HuH-7.5 (cell line): ENCODE measurements around the gene MGMT.
"Not testable (repeated sequence)": the region's sequence is repeated elsewhere in the genome, so short reads cannot be mapped to it uniquely, and the experiment has no call there.

ENCODE experiments used
- DNase-seq: peaks from one replicate; pipeline ENCODE4 v3.0.0; 2011; ENCODE audit warnings: low spot score

MGMT gene

DNA sequence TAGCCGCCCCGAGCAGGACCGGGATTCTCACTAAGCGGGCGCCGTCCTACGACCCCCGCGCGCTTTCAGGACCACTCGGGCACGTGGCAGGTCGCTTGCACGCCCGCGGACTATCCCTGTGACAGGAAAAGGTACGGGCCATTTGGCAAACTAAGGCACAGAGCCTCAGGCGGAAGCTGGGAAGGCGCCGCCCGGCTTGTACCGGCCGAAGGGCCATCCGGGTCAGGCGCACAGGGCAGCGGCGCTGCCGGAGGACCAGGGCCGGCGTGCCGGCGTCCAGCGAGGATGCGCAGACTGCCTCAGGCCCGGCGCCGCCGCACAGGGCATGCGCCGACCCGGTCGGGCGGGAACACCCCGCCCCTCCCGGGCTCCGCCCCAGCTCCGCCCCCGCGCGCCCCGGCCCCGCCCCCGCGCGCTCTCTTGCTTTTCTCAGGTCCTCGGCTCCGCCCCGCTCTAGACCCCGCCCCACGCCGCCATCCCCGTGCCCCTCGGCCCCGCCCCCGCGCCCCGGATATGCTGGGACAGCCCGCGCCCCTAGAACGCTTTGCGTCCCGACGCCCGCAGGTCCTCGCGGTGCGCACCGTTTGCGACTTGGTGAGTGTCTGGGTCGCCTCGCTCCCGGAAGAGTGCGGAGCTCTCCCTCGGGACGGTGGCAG, at the start of gene MGMT:
Gene MGMT, plus strand, starts transcription at position 539 of the 656 bp plus-strand sequence.
- DNase-seq, result peak; percentile 68

DNA sequence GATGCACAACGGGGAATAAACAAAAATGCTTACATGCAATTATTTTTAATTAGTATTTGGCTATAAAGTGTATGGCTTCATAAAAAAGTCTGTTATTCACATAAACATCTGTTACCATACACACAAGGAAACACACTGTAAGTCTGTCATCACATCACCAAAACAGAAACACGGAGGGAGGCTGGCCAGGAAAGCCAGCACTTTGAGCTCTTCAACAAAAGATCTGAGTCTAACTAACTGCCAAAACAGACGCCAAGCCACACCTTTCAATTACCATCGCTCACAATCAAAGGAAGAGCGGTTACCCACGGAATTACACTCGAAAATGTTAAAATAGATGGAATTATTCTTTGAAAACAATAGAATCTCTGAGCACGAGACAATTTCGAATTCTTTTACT, 49.2 kb upstream of the MGMT start:
- DNase-seq, result no peak

DNA sequence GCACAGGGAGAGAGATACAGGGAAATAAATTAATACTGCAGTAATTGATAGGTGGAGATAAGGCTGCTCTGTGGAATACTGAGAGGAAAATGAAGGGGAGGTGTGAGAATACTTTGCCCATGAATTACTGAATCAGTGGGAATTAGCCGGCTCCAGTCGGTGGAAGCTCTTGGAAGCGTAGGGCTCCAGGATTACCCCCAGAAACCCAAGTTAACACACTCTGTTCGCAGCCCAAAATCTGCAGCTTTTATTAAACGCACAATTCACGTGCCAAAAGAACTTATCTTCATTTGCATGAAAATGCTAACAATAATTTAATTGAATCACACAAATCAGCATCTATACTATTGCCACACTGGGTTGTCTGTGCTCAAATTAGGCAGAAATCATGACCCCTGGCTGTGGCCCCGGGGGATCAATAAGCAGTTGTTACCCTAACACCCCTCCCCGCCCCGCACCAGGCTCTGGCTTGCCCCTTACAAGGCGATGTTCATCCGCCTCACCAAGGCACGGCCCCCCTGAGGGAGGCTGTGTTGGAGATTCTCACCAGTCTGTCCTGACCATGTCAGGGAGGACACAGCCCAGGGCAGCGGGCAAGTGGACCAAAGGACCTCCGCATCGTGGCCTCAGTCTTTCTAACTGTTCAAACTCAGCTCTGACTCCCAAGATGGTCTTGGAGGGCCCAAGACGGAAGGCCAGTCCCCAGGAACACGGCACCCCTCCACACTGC, 48.4 kb upstream of the MGMT start:
- DNase-seq, result no peak

DNA sequence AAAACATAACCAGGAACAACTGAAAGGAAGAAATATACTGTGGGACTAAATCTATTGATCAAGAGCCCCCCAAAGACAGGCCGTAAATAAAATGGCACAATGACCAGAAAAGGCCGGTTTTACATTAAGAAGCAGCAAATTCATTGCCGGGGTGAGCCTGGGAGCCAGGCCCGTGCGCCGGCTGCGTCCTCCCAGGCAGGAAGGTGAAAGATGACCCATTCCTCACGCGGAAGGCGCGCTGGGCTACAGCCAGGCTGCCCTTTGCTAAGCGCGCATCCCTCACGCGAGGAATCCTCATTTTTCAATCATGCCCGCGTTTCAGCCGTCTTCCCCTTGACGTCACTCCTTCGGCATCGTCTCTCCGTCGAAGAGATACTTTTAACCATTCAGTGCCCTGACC, 47.6 kb upstream of the MGMT start:
- no peak for DNase-seq

DNA sequence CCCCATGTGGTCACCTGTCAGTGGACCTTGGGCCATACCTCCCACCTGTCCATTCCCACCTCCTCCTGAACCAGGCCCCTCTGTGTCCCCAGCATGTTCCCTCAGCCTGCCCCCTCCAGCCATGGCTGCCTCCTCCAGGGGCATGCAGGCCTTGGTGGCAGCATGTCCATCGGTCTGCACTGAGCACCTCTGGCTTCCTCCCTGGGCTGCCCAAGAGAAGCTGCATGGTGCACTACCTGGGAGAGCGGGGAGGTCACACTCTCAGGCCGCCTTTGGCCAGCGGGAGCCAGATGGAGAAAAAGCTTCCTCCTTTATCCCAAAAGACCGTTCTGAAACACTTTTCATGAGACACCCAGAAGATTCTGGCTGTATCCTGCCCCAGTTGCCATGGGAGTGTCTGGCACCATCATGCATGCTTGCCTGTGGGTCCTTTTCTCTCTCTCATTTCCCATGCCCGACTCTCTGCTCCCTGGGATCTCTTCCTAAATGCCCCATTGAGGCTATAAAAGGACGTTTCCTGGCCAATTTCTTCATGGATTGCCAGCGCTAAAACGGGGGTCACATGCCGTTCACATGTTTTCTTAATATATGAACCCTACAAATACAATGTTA, 45.5 kb upstream of the MGMT start:
- DNase-seq, result no peak

DNA sequence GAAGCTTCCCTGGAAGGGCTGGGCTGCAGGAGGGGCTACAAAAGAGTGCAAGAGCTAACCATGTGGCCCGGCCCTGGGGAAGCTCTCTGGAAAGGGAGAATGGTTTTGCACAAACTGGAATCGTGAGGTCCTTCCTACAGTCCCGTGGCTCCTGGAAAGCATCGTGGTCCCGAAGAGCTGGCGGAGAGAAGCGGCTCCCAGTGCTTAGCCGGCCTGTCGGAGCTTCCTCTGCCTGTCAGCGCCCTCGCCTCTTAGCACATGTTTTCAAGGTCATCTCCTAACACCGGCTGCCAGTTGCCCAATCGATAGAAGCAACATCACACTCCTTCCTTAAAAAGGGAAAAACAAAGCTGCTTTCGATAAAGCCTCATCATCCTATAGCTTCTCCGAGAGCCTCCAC, 42.1 kb upstream of the MGMT start:
- DNase-seq, result no peak

DNA sequence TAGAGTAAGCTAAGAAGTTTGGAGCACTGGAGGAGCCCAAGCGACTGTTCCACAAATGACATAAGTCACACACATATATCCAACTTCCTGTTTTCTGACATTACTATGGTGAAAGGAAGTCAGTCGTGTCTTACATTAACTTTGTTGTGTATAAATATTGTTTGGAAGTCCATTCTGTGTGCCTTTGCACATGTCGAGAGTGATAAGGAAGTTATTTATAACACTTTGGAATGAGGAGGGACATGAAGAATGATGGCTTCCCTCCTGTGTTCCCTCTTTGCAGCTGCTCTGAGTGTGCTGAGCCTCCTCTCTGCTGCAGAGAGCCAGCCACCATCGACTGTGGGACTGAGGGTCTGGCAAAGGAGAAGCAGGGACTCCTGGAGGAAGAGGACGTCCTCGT, 40.4 kb upstream of the MGMT start:
- DNase-seq, result no peak

DNA sequence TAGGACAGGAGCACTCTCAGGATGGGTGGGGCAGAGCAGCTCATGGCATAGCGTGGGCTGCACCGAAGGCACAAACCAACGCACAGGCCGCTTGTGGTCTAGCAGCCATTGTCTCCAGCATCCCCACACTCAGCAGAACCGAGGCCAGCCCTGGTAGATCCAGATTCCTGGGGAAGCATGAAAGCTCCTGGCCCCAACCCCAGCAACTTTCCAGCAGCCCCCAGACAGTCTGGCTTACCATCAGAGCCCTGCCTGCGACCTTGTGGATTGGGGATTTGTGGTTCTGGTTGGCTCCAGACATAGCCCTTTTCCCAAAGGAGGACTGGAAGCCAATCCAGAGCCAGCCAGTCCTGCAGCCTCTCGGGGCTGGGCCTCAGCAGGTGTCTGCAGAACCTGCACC, 33.8 kb upstream of the MGMT start:
- DNase-seq, result no peak

DNA sequence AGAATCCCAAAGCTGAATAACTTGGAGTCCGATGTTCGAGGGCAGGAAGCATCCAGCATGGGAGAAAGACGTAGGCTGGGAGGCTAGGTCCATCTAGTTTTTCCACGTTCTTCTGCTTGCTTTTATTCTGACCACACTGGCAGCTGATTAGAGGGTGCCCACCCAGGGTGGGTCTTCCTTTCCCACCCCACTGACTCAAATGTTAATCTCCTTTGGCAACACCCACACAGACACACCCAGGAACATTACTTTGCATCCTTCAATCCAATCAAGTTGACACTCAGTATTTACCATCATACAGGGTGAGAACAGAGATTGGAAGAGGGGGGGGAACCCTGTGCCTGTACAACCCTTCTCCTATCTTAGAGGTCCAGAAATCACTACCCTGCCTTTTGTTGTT, 31.3 kb upstream of the MGMT start:
- not testable (repeated sequence) for DNase-seq

DNA sequence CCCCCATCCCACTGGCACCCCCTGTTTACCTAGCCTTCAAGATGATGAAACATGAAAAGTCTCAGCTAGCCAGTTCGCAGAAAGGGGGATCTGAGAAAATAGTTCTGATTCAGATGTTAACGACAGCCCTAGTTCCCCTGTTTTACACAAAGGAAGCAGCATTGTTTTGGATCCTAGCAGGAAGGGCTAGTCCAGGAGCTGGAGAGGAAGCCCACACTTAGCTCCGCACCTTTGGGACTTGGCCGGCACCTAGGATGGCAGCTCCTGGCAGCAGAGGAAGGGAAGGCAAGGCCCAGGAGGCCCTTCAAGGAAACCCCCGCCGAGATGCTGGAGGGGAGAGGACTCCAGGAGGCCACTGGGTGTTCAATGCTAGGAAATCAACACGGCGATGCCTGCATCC, 29.0 kb upstream of the MGMT start:
- DNase-seq, result no peak

DNA sequence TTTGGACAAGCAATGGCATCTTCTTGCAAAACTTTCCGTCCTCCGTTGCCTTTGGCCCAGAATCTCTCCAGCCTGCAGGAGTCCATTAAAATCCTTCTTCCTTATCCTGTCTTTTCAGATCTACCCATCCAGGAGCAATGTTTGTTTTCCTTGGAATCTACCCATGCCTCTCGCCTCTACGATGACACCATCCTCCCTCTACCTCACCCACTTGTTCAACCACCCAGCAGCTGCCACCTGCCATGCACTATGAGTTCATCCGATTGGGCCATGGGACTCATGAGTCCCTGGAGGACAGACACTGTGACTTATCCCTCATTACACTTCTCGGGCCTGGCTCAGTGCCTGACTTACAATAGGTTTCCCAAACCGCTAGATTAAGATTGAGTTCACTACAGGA, 26.8 kb upstream of the MGMT start:
- DNase-seq, result no peak

DNA sequence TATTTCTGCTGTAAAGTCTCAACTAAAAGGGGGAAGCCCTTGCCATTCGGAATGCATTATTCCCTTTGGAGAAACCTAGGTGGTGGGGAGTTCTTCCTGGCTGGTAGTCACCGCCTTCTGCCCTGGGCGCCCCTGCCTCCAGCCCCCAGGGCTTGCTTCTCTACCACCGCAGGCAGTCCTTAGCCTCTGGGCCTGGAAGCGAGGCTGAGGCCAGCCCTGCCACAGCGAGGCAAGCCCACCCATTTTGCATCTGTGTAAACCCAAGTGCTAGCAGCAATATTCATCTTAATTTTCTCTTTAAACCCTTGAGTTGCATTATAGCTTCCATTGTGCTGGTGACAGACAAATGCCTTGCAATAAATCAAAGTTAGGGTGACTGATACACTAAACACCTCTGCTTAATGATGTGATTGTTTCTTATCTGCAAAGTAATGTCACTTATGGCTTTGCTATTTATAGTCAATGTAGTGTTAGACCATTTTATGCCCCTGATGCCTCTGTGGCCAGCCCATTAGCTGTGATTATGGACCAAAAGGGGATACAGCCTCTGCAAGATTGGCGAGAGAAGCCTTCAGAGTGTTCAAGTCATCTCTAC, 26.2 kb upstream of the MGMT start:
- DNase-seq, result no peak

DNA sequence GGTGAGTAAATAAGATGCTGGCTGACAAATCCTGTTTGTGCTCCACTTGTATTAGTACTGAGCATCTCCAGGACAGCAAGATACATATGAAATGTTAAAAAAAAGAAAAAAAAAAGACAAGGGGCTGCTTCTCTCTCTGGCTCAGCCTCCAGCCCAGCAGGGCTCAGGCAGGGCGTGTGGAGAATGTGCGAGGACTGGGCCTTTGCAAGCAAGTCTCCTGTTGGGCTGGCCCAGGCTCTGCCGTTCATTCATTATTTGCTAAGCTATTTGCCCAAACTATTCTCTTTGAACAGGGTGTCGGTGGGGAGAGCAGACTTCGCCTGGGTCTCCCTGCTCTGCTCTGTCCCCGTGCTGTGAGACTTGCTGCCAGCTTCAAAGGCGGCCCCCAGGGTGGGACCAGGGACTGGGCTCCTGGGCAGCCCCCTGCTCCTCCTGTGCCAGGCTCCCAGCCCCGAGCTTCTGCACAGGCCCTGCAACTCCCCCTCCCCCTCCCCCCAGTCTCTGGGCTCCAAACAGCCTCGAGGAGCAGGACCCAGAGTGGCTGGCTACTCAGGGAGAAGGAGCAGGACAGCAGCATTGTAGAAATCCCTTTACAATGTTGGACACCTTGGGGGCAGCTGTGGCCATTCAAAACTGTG, 25.6 kb upstream of the MGMT start:
- DNase-seq, result no peak

DNA sequence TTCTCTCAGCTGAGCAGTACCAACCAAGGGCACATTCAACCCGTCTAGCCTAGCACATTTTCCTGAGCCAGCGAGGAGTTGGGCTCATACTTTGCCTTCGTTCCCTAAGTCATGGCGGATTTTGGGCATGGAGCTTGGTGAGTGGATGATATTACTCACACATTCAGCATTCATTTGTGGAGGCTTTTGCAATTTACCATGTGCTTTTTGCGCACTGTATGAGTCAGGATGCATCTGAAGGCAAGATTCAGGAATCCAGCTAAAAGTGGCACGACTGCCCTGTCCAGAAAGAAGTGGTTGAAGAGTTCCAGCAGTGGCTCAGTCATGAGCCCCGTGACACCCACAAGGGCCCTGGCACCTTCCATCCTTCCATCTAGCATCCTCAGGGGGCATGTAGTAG, 24.2 kb upstream of the MGMT start:
- DNase-seq, result no peak

DNA sequence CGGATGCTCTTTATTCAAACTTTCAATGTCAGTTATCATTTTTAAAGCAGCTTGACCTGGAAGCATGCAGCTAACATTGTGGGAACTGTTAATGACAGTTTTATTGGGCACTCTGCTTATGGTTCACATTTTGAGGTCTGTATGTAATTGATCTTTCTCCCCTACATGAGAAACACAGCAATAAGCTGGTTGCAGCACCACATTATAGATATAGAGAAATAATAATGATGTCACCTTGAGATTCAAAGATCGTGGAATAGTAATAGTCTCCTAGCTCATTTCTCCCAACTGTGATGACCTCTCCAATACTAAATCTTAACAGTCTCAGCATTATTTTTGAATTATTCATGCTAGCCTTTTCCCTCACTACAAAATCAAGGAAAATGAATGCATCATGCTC, 22.7 kb upstream of the MGMT start:
- no peak for DNase-seq

DNA sequence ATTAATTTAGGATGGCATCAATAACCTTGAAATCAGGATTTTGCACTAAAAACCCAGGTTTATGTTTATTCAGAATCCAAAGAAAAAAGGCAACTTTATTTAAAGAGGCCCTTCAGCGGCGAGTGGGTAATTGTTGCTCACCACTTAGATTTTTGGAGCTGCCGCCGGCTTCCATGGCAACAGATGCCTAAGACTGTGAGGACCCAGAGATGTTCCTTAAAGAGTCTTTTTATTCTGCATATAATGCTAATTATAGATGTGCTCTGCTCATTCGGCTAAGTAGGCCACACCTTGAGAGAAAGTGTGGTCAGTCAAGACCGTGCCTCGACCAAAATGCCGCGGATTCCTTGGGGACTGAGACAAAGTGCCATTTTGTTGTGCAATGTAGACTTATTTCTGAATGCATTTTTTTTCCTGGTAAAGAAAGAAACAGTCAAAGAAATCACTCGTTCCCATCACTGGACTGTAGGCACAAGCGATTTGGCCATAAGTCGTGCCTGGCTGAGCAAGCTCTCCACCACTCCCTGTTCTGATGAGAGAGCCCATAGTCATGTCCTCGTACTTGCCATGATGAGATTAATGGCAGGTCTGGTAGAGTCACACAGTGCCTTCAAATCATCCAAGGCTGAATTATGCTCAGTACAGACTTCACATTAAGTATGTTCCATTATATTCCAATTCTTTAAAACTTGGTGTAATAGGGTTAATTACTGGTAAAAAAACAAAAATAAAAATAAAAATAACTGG, 21.4 kb upstream of the MGMT start:
- DNase-seq, result no peak

DNA sequence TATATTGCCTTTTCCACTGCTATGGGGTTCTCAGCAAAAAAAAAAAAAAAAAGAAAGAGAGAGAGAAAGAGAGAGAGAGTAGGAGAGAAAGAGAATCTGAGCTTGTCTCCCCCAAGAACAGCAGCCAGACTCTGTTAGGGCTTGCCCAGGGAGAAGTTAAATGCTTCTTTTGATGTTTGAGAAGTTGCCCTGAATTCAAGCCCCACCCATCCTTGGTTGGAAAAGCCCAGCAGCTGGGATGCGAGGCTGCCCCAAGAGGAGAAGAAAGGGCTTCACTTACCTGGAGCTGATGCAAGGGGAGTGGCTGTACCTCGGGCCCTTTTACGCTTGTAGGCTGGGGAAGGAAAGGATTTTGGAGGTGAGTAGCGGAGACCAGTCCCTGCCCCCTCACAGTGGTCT, 20.9 kb upstream of the MGMT start:
- no peak for DNase-seq

DNA sequence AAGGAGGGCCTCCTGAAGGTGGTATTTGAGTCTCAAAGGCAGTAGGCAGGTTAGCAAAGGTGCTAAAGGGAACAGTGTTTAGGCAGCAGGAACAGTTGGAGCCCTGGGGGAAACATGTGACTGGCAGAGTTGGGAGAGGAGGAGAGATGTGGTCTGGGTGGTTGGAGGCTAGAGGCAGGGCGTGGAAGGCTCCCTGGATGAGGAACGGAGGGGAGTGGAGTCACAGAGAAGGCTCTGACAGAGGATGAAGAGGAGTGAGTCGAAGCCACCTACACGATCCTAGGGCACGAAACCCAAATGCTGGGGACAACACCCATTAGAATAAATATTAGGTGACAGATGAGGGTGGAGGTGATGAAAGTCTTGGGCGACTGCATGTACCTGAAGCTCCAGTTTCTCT, 19.6 kb upstream of the MGMT start:
- DNase-seq, result no peak

DNA sequence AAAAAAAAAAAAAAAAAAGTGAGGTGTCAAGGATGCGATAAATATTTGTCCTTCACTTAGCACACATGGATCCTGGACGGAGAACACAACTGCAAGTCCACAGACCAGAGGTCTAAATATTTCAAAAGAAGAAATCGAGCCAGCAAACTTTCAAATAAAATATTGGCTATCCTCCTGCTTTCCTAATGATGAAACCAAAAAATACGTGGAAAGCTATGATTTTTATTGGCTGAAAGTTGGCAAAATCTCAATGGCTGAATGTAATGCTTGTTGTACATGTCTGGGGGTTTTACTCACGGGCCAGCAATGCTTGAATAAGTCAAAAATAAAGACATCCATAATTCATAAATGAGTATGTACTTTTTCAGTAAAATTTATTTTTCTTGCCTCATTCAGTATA, 19.0 kb upstream of the MGMT start:
- DNase-seq, result no peak

DNA sequence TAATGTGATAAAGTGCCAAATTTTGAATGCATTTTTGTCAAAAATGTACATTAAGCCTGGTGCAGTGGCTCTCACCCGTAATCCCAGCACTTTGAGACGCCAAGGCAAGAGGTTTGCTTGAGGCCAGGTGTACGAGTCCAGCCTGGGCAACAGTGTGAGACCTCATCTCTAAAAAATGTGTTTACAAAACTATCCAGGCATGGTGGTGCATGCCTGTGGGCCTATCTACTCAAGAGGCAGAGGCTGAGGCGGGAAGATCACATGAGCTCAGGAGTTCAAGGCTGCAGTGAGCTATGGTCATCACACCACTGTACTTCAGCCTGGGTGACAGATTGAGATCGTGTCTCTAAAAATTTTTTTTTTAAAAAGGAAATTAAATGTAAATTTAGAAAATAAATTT, 18.5 kb upstream of the MGMT start:
- no peak for DNase-seq

DNA sequence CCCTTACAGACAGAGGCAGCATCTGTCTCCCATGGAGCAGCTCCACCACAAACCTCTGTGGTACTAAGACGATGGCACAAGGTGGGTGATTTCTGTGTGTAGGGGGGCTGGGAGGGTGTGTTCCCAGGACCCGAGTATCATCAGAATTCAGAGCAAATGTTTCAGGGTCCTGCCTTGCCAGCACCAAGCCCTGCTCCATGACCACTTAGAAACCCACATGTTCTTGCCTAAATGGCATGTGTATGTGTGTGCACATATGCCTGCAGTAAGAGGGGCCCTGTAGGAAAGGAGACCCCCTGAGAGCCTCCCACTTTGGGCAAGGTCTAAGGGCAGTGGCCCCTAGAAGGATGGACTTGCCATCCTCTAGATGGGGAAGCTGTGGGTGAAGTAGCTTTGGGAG, 17.1 kb upstream of the MGMT start:
- DNase-seq, result no peak

DNA sequence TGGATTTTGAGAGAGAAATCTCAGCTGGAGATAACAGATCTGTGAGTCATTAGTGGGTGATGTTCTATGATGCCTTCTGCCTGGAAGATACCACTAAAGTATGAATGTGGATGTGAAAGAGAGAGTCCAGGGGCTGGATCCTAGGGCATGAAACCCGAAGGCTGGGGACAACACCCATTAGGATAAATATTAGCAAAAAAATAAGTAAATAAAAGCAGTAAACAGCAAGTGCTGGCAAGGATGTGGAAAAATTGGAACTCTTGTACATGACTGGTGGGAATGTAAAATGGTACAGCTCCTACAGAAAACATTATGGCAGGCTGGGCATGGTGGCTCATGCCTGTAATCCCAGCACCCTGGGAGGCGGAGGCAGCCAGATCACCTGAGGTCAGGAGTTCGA, 16.6 kb upstream of the MGMT start:
- DNase-seq, result no peak
